GM21423 (cell line): Measurements from ENCODE around the gene POGZ.
"Not testable (repeated sequence)": the region's sequence is repeated elsewhere in the genome, so short reads cannot be mapped to it uniquely, and the experiment has no call there.

Source experiments
- ATAC-seq: cut with Tn5 transposase; IDR thresholded peaks from one replicate; pipeline ENCODE4 v1.9.1; 2021; ENCODE audit warnings: mild to moderate bottlenecking, moderate library complexity; ENCODE audit not compliant: unreplicated experiment

The POGZ gene

DNA sequence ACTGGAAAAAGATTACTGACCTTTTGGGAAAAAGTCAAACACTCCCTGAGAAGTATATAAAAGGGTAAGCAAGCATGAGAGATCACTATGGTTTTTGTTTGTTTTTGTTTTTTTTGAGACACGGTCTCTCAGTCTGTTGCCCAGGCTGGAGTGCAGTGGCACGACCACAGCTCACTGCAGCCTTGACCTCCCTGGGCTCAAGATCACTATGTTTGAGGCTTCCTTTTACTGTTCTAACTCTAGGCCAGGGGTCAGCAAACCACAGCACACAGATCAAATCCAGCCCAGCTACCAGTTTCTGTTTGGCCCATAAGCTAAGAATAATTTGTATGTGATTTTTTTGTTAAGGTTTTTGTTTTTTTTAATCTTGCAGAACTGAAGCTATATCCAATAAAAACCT, 34.2 kb downstream of the POGZ start:
- no peak for ATAC-seq

GRCh38 chr1:151419819-151420218, 39.5 kb downstream of the POGZ start:
- ATAC-seq: no peak

DNA sequence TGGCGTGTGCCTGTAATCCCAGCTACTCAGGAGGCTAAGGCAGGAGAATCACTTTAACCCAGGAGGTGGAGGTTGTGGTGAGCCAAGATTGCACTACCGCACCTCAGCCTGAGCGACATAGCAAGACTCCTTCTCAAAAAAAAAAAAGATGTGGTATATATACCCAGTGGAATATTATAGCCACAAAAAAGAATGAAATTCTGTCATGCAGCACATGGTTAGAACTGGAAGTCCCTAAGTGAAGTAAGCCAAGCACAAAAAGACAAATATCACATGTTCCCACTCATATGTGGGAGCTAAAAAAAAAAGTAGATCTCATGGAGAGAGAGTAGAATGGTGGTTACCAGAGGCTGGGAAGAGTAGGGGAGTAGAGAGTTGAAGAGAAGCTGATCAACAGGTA, 41.2 kb downstream of the POGZ start:
- no peak for ATAC-seq

GRCh38 chr1:151416231-151416630, 43.1 kb downstream of the POGZ start:
- ATAC-seq: no peak

GRCh38 chr1:151411884-151412283, 47.4 kb downstream of the POGZ start:
- ATAC-seq: no peak

DNA sequence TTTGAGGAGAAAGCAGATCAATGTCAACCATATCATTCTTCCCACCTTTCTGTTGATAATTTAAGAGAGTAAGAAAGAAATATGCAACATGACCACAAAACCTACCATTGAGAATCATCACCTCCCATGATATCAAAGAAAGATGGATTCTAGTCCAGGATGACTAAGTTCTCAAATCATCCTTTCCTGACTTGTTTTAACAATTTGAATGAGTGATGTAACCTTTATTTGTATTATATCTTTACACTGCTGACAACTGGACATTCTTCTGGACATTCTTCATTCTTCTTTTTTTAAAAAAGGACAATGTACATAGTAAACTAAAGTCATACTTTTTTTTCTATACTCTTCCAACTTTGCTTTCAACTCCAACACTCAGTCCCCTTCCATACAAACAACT, 50.4 kb downstream of the POGZ start:
- no peak for ATAC-seq

DNA sequence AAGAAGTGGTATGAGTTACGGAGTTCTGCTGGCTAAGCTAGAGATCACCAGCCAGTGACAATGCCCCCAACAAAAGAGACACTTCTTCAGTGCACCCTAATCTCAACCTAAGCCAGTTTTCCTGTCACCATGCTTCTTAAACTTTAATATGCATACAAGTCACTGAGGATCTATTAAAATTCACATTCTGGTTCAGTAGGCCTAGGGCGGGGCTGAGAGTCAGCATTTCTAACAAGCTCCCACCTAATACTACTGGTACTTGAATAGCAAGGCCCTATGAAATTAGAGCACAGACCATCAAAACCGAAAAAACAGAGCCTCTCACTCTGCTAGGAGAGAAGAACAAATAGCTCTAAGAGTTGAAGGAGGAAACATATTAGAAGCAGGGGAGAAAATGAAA, 52.0 kb downstream of the POGZ start:
- ATAC-seq: no peak

DNA sequence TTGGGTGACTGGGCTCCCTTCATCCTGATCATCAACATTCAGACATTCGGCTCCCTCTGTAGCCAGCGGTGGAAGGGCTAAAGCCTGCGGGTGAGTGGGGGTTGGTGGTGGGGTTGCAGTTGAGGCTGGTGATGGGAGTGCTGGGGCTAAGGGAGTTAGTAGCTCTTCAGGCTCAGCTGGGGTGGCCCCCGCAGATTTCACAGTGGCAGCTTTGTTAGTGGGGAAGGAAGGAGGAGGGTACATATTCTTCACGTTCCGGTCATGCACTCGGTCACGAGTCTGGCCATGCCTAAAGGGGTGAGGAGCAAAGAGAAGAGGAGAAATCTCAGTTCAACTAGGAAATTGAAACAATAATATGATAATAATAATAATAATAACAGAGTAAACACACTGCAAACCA, 53.1 kb downstream of the POGZ start:
- ATAC-seq: no peak

GRCh38 chr1:151405187-151405951, 53.9 kb downstream of the POGZ start:
- no peak for ATAC-seq

- ATAC-seq: no peak
These were observed 55.7 kb downstream of the POGZ start for GRCh38 chr1:151403612-151404011.

GRCh38 chr1:151402764-151403163, 56.5 kb downstream of the POGZ start:
- no peak for ATAC-seq

- ATAC-seq: no peak
These were observed 57.4 kb downstream of the POGZ start for GRCh38 chr1:151401860-151402259.

DNA sequence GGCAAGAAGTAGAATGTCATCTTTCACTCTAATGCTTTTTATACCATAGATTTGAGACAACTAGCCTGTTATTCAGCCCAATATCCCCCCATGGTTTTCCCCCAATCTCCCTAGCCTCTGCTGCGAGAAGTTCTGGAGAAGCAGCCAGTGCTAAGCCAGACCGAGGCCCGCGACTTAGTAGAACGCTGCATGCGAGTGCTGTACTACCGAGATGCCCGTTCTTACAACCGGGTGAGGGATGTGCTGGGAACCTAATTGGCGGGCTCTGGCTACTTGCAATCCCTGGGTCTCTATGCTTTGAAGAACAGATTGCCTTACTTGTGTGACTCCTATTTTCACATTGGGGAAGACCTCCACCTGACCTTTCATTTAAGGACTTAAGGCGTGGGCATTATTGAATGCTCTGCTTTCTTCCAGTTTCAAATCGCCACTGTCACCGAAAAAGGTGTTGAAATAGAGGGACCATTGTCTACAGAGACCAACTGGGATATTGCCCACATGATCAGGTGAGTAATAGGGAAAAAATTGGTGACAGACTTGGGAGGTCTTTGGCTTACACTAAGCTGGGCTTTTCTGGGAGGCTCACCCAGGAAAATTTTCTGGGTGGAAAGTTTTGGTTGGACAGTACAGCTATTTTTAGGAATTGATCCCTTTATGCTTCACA, 58.0 kb downstream of the POGZ start:
- no peak for ATAC-seq

GRCh38 chr1:151399324-151400171, 59.7 kb downstream of the POGZ start, which contains the start of gene PSMB4:
TSS of gene PSMB4 (plus strand) at chr1:151399573. CDS start at chr1:151399588, 15 bp downstream.
- ATAC-seq: peak; percentile 91

DNA sequence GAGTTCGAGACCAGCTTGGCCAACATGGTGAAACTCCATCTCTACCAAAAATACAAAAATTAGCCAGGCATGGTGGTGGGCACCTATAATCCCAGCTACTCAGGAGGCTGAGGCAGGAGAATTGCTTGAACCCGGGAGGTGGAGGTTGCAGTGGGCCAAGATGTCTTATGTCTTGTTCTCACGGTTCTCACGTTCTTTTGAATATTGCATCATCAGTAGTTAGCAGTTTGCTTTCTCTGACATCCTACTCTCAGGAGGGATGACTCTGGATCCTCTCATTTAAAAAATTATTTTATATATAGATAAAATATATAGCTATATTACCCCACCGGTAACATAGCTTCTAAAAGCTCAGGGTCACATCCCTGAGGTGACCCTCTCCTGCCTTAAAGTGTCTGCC, 63.0 kb downstream of the POGZ start:
- not testable (repeated sequence) for ATAC-seq

- ATAC-seq: no peak
These were observed 65.7 kb downstream of the POGZ start for GRCh38 chr1:151393583-151393982.

- no peak for ATAC-seq
These were observed 68.2 kb downstream of the POGZ start for GRCh38 chr1:151391079-151391563.

DNA sequence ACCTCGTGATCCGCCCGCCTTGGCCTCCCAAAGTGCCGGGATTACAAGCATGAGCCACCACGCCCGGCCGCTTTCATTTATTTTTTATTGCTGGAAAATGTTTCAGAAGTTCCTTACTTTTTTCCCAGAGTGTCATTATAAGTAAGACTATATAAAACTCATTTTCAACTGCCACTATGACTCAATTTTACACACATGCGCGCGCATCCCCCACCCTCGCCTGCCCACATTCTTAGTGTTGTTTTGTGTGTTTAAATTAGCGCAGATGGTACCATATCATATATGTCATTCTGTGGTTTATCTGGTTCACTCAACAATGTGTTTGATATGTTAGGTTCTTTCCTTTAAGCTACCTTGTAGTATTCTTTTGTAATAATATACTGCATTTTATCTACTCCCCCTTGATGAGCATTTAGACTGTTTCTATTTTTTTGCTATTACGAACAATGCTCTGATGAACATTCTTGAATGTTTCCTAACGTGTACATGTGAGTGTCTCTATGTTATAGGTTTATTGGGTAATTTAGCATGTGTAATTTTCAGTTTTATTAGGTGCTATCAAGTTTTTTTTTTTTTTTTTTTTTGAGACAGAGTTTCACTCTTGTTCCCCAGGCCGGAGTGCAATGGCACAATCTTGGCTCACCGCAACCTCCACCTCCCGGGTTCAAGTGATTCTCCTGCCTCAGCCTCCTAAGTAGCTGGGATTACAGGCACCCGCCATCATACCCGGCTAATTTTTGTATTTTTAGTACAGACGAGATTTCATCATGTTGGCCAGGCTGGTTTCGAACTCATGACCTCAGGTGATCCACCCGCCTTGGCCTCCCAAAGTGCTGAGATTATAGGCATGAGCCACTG, 68.8 kb downstream of the POGZ start:
- ATAC-seq: not testable (repeated sequence)

DNA sequence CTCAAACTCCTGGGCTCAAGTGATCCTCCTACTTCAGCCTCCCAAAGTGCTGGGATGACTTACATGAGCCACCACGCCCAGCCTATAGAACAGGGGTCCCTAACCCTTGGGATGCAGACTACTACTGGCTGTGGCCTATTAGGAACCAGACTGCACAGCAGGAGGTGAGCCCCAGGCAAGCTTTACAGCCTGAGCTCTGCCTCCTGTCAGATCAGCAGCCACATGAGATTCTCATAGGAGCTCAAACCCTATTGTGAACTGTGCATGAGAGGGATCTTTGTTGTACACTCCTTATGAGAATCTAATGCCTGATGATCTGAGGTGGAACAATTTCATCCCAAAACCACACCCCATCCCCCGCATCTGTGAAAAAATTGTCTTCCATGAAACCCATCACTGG, 73.3 kb downstream of the POGZ start:
- no peak for ATAC-seq

GRCh38 chr1:151384584-151384983, 74.7 kb downstream of the POGZ start:
- no peak for ATAC-seq
